HEK293 (cell line): ENCODE measurements around the gene SLC25A20.
"Not testable (repeated sequence)": the region's sequence is repeated elsewhere in the genome, so short reads cannot be mapped to it uniquely, and the experiment has no call there.

ENCODE experiments used
- CTCF ChIA-PET: fragments of 350-600 bp; formaldehyde crosslinking; extraction: SDS; loops from one replicate; lab custom pipeline; 2021; ENCODE audit warnings: antibody characterized with exemption; lab: Yijun Ruan, JAX
- POLR2A ChIA-PET: fragments of 300-600 bp; formaldehyde crosslinking; extraction: SDS; loops from one replicate; lab custom pipeline; 2020; ENCODE audit warnings: antibody characterized with exemption, inconsistent platforms; lab: Yijun Ruan, JAX
- H3K27ac ChIP-seq: fragments of 200-500 bp; sonication (Bioruptor generic); 2 replicates; pipeline ENCODE4 v1.5.1; 2014; ENCODE audit warnings: low read depth, low read length, control low read depth, inconsistent platforms; ENCODE audit errors: extremely low read depth
- H3K36me3 ChIP-seq, 2 experiments: fragments of 200-500 bp in 1 of 2; sonication (Bioruptor generic) in 1 of 2; 1 replicate in 1 of 2; 2 replicates in 1 of 2; pipeline ENCODE4 v1.5.1; 2014 to 2017; ENCODE audit warnings: inconsistent platforms in 2 of 2, low read length in 2 of 2; ENCODE audit not compliant: control insufficient read depth in 2 of 2, insufficient read depth in 1 of 2
- H3K4me1 ChIP-seq: fragments of 200-500 bp; sonication (Bioruptor generic); 2 replicates; pipeline ENCODE4 v1.5.1; 2014; ENCODE audit warnings: mild to moderate bottlenecking, low read length, inconsistent platforms; ENCODE audit not compliant: control insufficient read depth, insufficient read depth
- H3K4me3 ChIP-seq: 2 replicates; pipeline ENCODE4 v1.5.1; 2011; ENCODE audit warnings: low read depth, mild to moderate bottlenecking, control low read depth, low read length, moderate library complexity
- H3K9me3 ChIP-seq: fragments of 200-500 bp; sonication (Bioruptor generic); 2 replicates; pipeline ENCODE4 v1.5.1; 2014; ENCODE audit warnings: low read depth, low read length, inconsistent platforms; ENCODE audit not compliant: control insufficient read depth, insufficient read depth
- BCL11A ChIP-seq: fragments of 450-650 bp; formaldehyde crosslinking; IDR thresholded peaks from 2 replicates; pipeline ENCODE4 v1.5.1; 2016; ENCODE audit warnings: low read depth, missing biosample characterization, missing genetic modification characterization
- GLI2 ChIP-seq: fragments of 450-650 bp; formaldehyde crosslinking; IDR thresholded peaks from 2 replicates; pipeline ENCODE4; 2017; ENCODE audit warnings: missing biosample characterization, missing genetic modification characterization, low read depth, borderline replicate concordance
- GLIS1 ChIP-seq: fragments of 450-650 bp; formaldehyde crosslinking; IDR thresholded peaks from 2 replicates; pipeline ENCODE4 v1.5.1; 2016; ENCODE audit warnings: missing biosample characterization, missing genetic modification characterization
- TCF7L2 ChIP-seq: IDR thresholded peaks from 2 replicates; pipeline ENCODE4 v1.6.1; 2011; ENCODE audit warnings: low read depth, mild to moderate bottlenecking, inconsistent platforms, low read length, moderate library complexity, borderline replicate concordance
- ZBTB20 ChIP-seq: fragments of 450-650 bp; formaldehyde crosslinking; IDR thresholded peaks from 2 replicates; pipeline ENCODE4 v1.5.1; 2016; ENCODE audit warnings: missing biosample characterization, missing genetic modification characterization
- ZFP37 ChIP-seq: fragments of 450-650 bp; formaldehyde crosslinking; IDR thresholded peaks from 2 replicates; pipeline ENCODE4 v1.5.1; 2016; ENCODE audit warnings: missing biosample characterization, missing genetic modification characterization
- ZIC2 ChIP-seq: fragments of 450-650 bp; formaldehyde crosslinking; IDR thresholded peaks from 2 replicates; pipeline ENCODE4 v1.5.1; 2016; ENCODE audit warnings: missing biosample characterization, missing genetic modification characterization
- ZNF10 ChIP-seq: fragments of 450-650 bp; formaldehyde crosslinking; IDR thresholded peaks from 2 replicates; pipeline ENCODE4 v1.5.1; 2017; ENCODE audit warnings: missing biosample characterization, missing genetic modification characterization
- ZNF335 ChIP-seq: fragments of 450-650 bp; formaldehyde crosslinking; conservative IDR thresholded peaks from 2 replicates; pipeline ENCODE4 v1.5.1; 2016; ENCODE audit warnings: missing biosample characterization, missing genetic modification characterization
- ZNF350 ChIP-seq: fragments of 450-650 bp; formaldehyde crosslinking; IDR thresholded peaks from 2 replicates; pipeline ENCODE4 v1.5.0; 2017; ENCODE audit warnings: missing biosample characterization, mild to moderate bottlenecking, missing genetic modification characterization
- ZNF501 ChIP-seq: fragments of 450-650 bp; formaldehyde crosslinking; IDR thresholded peaks from 2 replicates; pipeline ENCODE4 v1.5.1; 2016; ENCODE audit warnings: missing biosample characterization, missing genetic modification characterization
- ZNF580 ChIP-seq: fragments of 450-650 bp; formaldehyde crosslinking; IDR thresholded peaks from 2 replicates; pipeline ENCODE4 v1.5.1; 2016; ENCODE audit warnings: missing biosample characterization, missing genetic modification characterization
- ZNF585B ChIP-seq: fragments of 450-650 bp; formaldehyde crosslinking; IDR thresholded peaks from 2 replicates; pipeline ENCODE4 v1.5.1; 2016; ENCODE audit warnings: missing biosample characterization, missing genetic modification characterization
- ZNF664 ChIP-seq: fragments of 450-650 bp; formaldehyde crosslinking; IDR thresholded peaks from 2 replicates; pipeline ENCODE4 v1.5.1; 2016; ENCODE audit warnings: missing biosample characterization, missing genetic modification characterization
- ZNF692 ChIP-seq: fragments of 450-650 bp; formaldehyde crosslinking; IDR thresholded peaks from 2 replicates; pipeline ENCODE4 v1.5.1; 2016; ENCODE audit warnings: missing biosample characterization, missing genetic modification characterization
- ZNF830 ChIP-seq: fragments of 450-650 bp; IDR thresholded peaks from 2 replicates; pipeline ENCODE4 v1.5.0; 2018; ENCODE audit warnings: missing biosample characterization, missing genetic modification characterization, low read depth, mild to moderate bottlenecking, moderate library complexity
- TF ChIP-seq, protein P1 (sequence below): fragments of 450-650 bp; formaldehyde crosslinking; IDR thresholded peaks from 2 replicates; pipeline ENCODE4 v1.5.1; 2016; ENCODE audit warnings: missing biosample characterization, missing genetic modification characterization
- TF ChIP-seq, protein P2 (sequence below): fragments of 450-650 bp; formaldehyde crosslinking; IDR thresholded peaks from 2 replicates; pipeline ENCODE4 v1.5.1; 2016; ENCODE audit warnings: missing biosample characterization, missing genetic modification characterization, borderline replicate concordance
- TF ChIP-seq, protein P3 (sequence below): fragments of 450-650 bp; formaldehyde crosslinking; IDR thresholded peaks from 2 replicates; pipeline ENCODE4 v1.5.1; 2017; ENCODE audit warnings: missing biosample characterization, missing genetic modification characterization

SLC25A20 gene

DNA sequence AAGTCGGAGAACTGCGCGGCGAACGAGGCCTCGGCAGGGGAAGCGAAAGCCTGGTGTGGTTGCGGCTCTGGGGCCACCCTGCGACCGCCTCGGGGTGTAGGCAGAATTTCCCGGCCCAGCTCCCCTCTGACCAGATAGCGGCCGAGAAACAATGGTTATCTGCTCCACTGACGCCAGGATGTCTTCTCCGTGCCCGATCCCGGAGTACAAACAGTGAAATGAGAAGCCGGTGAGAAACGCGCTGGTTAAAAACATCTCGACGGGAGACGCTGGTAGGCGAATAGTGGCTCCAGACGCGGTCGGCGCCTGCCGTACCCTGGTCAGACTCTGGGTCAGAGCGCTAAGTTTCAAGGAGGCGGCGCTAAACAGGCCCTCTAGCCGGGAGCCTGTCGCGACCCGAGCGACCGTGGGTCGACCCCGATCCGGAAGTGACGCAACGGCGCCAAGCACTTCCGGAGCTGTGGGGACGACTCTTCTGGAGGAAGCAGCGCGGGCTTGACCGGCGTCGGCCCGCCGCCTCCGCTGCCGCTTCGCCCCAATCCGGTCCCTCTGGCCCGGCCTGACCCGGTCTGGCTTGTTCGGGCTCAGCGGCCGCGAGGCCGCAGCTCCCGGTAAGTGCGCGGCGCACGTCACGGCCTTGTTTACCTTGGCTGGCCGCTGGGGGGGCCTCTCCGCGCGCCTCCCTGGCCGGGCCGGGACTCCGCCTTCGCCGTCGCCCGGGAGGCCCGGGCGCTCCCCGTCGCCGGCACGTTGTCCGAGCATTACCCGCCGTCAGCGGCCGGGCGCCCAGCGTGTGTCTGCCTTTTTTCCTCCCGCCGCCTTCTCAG, 19.9 kb upstream of the SLC25A20 start, which contains the start of gene ARIH2 (continued):
- TF ChIP-seq, protein P1, sequence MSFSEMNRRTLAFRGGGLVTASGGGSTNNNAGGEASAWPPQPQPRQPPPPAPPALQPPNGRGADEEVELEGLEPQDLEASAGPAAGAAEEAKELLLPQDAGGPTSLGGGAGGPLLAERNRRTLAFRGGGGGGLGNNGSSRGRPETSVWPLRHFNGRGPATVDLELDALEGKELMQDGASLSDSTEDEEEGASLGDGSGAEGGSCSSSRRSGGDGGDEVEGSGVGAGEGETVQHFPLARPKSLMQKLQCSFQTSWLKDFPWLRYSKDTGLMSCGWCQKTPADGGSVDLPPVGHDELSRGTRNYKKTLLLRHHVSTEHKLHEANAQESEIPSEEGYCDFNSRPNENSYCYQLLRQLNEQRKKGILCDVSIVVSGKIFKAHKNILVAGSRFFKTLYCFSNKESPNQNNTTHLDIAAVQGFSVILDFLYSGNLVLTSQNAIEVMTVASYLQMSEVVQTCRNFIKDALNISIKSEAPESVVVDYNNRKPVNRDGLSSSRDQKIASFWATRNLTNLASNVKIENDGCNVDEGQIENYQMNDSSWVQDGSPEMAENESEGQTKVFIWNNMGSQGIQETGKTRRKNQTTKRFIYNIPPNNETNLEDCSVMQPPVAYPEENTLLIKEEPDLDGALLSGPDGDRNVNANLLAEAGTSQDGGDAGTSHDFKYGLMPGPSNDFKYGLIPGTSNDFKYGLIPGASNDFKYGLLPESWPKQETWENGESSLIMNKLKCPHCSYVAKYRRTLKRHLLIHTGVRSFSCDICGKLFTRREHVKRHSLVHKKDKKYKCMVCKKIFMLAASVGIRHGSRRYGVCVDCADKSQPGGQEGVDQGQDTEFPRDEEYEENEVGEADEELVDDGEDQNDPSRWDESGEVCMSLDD (tag by site-specific recombination): no peak
- TF ChIP-seq, protein P2, sequence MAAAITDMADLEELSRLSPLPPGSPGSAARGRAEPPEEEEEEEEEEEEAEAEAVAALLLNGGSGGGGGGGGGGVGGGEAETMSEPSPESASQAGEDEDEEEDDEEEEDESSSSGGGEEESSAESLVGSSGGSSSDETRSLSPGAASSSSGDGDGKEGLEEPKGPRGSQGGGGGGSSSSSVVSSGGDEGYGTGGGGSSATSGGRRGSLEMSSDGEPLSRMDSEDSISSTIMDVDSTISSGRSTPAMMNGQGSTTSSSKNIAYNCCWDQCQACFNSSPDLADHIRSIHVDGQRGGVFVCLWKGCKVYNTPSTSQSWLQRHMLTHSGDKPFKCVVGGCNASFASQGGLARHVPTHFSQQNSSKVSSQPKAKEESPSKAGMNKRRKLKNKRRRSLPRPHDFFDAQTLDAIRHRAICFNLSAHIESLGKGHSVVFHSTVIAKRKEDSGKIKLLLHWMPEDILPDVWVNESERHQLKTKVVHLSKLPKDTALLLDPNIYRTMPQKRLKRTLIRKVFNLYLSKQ (tag by site-specific recombination): no peak
- TF ChIP-seq ZFP37 (tag by site-specific recombination) (0 out of 2 replicates have a peak, but pooled peaks have one; percentile 57), ZNF350 (tag by site-specific recombination) (no peak), BCL11A (no peak), ZNF501 (no peak)
- TF ChIP-seq, protein P3, sequence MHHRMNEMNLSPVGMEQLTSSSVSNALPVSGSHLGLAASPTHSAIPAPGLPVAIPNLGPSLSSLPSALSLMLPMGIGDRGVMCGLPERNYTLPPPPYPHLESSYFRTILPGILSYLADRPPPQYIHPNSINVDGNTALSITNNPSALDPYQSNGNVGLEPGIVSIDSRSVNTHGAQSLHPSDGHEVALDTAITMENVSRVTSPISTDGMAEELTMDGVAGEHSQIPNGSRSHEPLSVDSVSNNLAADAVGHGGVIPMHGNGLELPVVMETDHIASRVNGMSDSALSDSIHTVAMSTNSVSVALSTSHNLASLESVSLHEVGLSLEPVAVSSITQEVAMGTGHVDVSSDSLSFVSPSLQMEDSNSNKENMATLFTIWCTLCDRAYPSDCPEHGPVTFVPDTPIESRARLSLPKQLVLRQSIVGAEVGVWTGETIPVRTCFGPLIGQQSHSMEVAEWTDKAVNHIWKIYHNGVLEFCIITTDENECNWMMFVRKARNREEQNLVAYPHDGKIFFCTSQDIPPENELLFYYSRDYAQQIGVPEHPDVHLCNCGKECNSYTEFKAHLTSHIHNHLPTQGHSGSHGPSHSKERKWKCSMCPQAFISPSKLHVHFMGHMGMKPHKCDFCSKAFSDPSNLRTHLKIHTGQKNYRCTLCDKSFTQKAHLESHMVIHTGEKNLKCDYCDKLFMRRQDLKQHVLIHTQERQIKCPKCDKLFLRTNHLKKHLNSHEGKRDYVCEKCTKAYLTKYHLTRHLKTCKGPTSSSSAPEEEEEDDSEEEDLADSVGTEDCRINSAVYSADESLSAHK (tag by site-specific recombination): no peak

DNA sequence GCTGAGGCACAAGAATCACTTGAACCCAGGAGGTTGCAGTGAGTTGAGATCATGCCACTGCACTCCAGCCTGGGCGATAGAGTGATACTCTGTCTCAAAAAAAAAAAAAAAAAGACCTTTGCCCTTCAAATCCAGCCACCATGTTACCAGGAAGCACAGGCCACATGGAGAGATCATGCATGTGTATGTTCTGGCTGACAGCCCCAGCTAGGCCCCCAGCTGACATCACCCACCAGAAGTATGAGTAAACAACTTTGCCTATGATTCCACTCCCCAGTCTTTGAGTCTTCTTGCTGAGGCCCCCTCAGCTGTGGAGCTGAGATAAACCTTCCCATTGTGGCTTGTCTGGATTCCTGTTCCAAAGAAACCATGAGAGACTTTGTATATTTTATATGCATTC, 16.6 kb upstream of the SLC25A20 start:
- H3K27ac ChIP-seq: no peak overlapping the region
- no peaks in the 10 kb centered on the region for H3K9me3 ChIP-seq
- H3K36me3 ChIP-seq: no peaks in the 10 kb centered on the region
- ChIA-PET CTCF (no interaction called here), POLR2A (interaction anchor here (0.7 kb wide), 1 partner anchor 16 kb away, joined by 6 read pairs; no protein-coding TSS in a partner anchor)
- H3K4me3 ChIP-seq: no peak overlapping the region
- TF ChIP-seq ZNF664 (no peak), ZNF585B (tag by site-specific recombination) (no peak), ZNF692 (0 out of 2 replicates have a peak, but pooled peaks have one; percentile 11), ZNF580 (no peak), ZNF335 (tag by site-specific recombination) (peak; percentile 75), GLI2 (tag by site-specific recombination) (no peak), TCF7L2 (no peak), ZNF830 (tag by site-specific recombination) (no peak), ZIC2 (peak; percentile 27; the same call in 1 of the 2 replicates), ZNF10 (tag by site-specific recombination) (no peak), ZBTB20 (tag by site-specific recombination) (peak; percentile 18; the same call in 1 of the 2 replicates), GLIS1 (tag by site-specific recombination) (peak; percentile 56; the same call in 1 of the 2 replicates)
- TF ChIP-seq, protein P1 (tag by site-specific recombination): no peak
- no peaks in the 10 kb centered on the region for H3K4me1 ChIP-seq

DNA sequence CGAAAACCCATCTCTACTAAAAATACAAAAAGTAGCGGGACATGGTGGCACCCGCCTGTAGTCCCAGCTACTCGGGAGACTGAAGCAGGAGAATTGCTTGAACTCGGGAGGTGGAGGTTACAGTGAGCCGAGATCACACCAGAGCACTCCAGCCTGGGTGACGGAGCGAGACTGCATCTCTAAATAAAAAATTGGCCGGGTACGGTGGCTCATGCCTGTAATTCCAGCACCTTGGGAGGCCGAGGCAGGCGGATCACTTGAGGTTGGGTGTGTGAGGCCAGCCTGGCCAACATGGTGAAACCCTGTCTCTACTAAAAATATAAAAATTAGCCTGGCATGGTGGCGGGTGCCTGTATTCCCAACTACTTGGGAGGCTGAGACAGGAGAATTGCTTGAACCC, 8.3 kb upstream of the SLC25A20 start:
- POLR2A ChIA-PET, H3K4me3 ChIP-seq, CTCF ChIA-PET, H3K4me1 ChIP-seq, H3K36me3 ChIP-seq, H3K9me3 ChIP-seq, H3K27ac ChIP-seq: not testable (repeated sequence)
